Heart right ventricle (tissue), 16 donors: ENCODE data around the gene LSG1. TPM values are rescaled to one million over a fixed set of nuclear protein-coding genes. Genes with fewer than 3 reads are reported as not detected.

Experiments used
- ATAC-seq, 8 donors: fragments of 200-7000 bp; cut with Tn5 transposase; one replicate each; pipeline ENCODE4 v1.9.1; 2020; ENCODE audit warnings: mild to moderate bottlenecking in 8 of 8, moderate library complexity in 8 of 8, moderate number of reproducible peaks in 1 of 8
- DNase-seq, 2 donors: peaks; one replicate each; pipeline ENCODE4 v3.0.0-alpha.2; 2020
- H3K27ac ChIP-seq, 10 donors: fragments of 200-600 bp; sonication (generic) in 2 of 10; one replicate each; pipeline versions ENCODE4 v1.5.0 to v1.8.0; 2020 to 2022; ENCODE audit warnings: mild to moderate bottlenecking in 3 of 10
- H3K27me3 ChIP-seq, 7 donors: fragments of 200-600 bp; one replicate each; pipeline ENCODE4 v1.8.0; 2021 to 2022; ENCODE audit warnings: mild to moderate bottlenecking in 2 of 7
- H3K36me3 ChIP-seq, 9 donors: fragments of 200-600 bp; sonication (generic) in 1 of 9; one replicate each; pipeline versions ENCODE4 v1.5.0 to v1.8.0; 2020 to 2022; ENCODE audit warnings: mild to moderate bottlenecking in 2 of 9
- H3K4me1 ChIP-seq, 9 donors: fragments of 200-600 bp; sonication (generic) in 1 of 9; one replicate each; pipeline versions ENCODE4 v1.5.0 to v1.8.0; 2020 to 2022; ENCODE audit warnings: mild to moderate bottlenecking in 4 of 9
- H3K4me3 ChIP-seq, 10 donors: fragments of 200-600 bp; sonication (generic) in 2 of 10; one replicate each; pipeline versions ENCODE4 v1.5.0 to v1.8.0; 2020 to 2022; ENCODE audit warnings: mild to moderate bottlenecking in 7 of 10, moderate library complexity in 2 of 10
- H3K9me3 ChIP-seq, 11 donors: fragments of 200-600 bp in 10 of 11; sonication (generic) in 2 of 11; one replicate each; pipeline versions ENCODE4 v1.5.0 to v1.8.0; 2013 to 2022; ENCODE audit warnings: mild to moderate bottlenecking in 2 of 11, control low read depth in 1 of 11, moderate library complexity in 1 of 11
- WGBS, 2 donors: extraction: QIAGEN DNeasy Blood & Tissue Kit; methylation state at CpG; one replicate each; pipeline ENCODE4 v1.1.7; 2013; ENCODE audit warnings: inconsistent platforms in 1 of 2; 5-methylcytosine and 5-hydroxymethylcytosine counted together
- intact Hi-C, 10 donors: fragments of 100-400 bp; cut with DNase I; formaldehyde crosslinking; loops; one replicate each; pipeline versions ENCODE4 v1.11.1 to v1.14.2; 2022
- polyA plus RNA-seq, 2 donors: library from polyadenylated mRNA; stranded (reverse); fragments of 200-250 nt; gene quantifications; one replicate each; pipeline ENCODE4 v1.2.3, GENCODE V29; 2013
- total RNA-seq, 10 donors: library from RNA; stranded (reverse); fragmentation: NEBNext Ultra II Directional in 3 of 10; extraction: Animal tissue kit (Norgen Biotek cat#: 25700) in 3 of 10; gene quantifications; one replicate each; pipeline versions ENCODE4 v1.2.1 to v1.2.4, GENCODE V29; 2021 to 2023
- TF ChIP-seq, protein P1 (sequence below), 9 donors: fragments of 200-600 bp; sonication (generic) in 2 of 9; IDR thresholded peaks; one replicate each; pipeline versions ENCODE4 v1.5.0 to v1.8.0; 2021 to 2022; ENCODE audit warnings: antibody characterized with exemption in 9 of 9, mild to moderate bottlenecking in 5 of 9, moderate library complexity in 1 of 9
- donor health status: Arrhythmogenic right ventricular cardiomyopathy.
- donor health status: ischemic (EF 13 %, LVEDD 7.1; RV severe dilation, severe dysfunction).
- donor health status: healthy with polysubstance abuse.
- donor health status: DM: no; HTN: yes; CAD: no.
- donor health status: DM: no; HTN: no; CAD: no.
- donor health status: ischemic (EF 25% LVEDD 6.9; RV normal size, moderate dysfunction).
- donor health status: ischemic (EF 25% LVEDD 5.7; RV mildly dilated, moderate dysfunction).
- donor health status: healthy.
- donor health status: DM: yes; HTN: yes; CAD: no.
- donor health status: Ischemic cardiomyopathy.
- donor health status: ischemic (EF 35%, LVEDD 5.7; RV mildly dilated, moderate dysfunction).
- donor health status: nonischemic (EF 11% LVEDD 7.7; RV severe dilation, severe dysfunction).
- donor health status: DM: yes; HTN: yes; CAD: no.
- donor health status: PGD.
- donor health status: ischemic (EF 29% LVEDD 5.4; RV normal size, mild dysfunction).
- donor health status: nonischemic (EF 23%, LVEDD 6.1; RV moderate dilation, normal function).

Gene LSG1
- total and polyA plus RNA-seq, 12 donors: 11.3 to 22.1 (median 18.5) TPM

DNA sequence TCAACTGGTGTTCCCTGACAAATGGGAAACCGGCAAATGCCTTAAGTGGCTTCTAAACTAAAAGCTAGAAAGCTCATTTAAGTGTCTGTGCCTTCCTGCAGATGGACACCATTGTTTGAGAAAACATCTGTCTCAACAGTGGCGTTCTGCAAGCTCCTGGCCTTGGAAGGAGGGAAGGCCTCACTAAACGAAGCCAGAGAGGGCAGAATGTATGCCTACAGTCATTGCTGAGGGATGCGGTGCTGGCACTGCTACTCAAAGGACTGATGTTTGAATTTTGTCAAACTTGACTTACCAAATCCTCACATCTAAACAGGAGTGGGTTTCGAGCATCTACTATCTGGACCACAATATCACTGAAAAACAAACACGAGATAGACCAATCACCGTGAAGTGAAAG lies 12.2 kb downstream of the LSG1 start:
- H3K36me3 ChIP-seq: peaks cover 0 to 87% (median 18%) of the 10 kb centered on the region in 9 donors

DNA sequence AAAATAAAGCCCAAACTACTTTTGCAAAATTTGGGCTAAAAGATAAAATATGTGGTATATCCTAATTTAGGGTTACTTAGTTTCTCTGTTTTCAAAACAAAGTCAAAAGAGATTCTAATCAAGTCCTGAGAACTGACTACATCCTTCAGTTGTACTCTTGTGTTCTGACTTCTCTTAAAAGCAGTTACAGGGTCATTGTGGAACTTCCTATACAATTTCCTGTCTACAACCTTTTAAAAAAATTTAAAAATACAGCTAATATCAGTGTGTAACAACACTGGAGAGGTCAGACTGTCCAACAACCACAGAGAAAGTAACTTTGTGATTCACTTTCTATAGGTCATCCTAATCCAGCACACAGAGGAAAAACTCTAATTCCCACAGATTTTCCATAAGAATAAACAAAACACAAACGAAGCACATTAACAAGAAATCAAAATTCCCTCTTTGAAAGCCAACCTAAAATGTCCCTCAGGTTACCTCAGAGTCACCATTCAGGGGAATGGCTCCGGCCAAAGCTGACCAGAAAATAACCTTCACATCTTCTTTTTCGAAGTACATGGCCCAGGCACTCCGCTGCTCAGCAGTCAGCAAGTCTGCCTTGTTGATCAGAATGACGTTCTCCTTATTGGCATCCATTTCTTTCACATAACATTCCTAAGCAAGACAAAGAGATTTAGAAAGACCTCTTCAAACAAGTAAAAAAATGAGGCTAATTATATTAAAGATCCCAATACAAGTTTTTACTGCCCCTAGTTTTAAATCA lies 13.3 kb downstream of the LSG1 start:
- no peak for DNase-seq
- H3K27ac ChIP-seq: peak overlapping the region in 5 of 10 donors; percentile 21 to 56 (median 42)
- no peak overlapping the region for H3K4me3 ChIP-seq
- TF ChIP-seq, protein P1, sequence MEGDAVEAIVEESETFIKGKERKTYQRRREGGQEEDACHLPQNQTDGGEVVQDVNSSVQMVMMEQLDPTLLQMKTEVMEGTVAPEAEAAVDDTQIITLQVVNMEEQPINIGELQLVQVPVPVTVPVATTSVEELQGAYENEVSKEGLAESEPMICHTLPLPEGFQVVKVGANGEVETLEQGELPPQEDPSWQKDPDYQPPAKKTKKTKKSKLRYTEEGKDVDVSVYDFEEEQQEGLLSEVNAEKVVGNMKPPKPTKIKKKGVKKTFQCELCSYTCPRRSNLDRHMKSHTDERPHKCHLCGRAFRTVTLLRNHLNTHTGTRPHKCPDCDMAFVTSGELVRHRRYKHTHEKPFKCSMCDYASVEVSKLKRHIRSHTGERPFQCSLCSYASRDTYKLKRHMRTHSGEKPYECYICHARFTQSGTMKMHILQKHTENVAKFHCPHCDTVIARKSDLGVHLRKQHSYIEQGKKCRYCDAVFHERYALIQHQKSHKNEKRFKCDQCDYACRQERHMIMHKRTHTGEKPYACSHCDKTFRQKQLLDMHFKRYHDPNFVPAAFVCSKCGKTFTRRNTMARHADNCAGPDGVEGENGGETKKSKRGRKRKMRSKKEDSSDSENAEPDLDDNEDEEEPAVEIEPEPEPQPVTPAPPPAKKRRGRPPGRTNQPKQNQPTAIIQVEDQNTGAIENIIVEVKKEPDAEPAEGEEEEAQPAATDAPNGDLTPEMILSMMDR (IDR thresholded peaks at IDR 0.05): no peak
- ATAC-seq: peak in 4 of 8 donors; percentile 30 to 74 (median 56)
- H3K36me3 ChIP-seq: peaks cover 0 to 87% (median 18%) of the 10 kb centered on the region in 9 donors
- H3K27me3 ChIP-seq: no peaks in the 10 kb centered on the region
- peaks cover 0 to 36% (median 9%) of the 10 kb centered on the region in 9 donors for H3K4me1 ChIP-seq
- 76 to 84% methylated on average over 5 of the region's 5 CpGs for WGBS, 2 donors
- intact Hi-C loops: no loop called here
- no peaks in the 10 kb centered on the region for H3K9me3 ChIP-seq

More for the DNA sequence above, 12.2 kb downstream of the LSG1 start:
- intact Hi-C loops: no loop called here
- Histone ChIP-seq H3K27ac (no peak overlapping the region), H3K4me1 (peaks cover 0 to 36% (median 9%) of the 10 kb centered on the region in 9 donors), H3K4me3 (no peak overlapping the region), H3K27me3 (no peaks in the 10 kb centered on the region), H3K9me3 (no peaks in the 10 kb centered on the region)
- DNase-seq (no peak), ATAC-seq (no peak)
- 85 to 89% methylated on average over 7 of the region's 7 CpGs for WGBS, 2 donors
- TF ChIP-seq, protein P1 (IDR thresholded peaks at IDR 0.05): no peak

DNA sequence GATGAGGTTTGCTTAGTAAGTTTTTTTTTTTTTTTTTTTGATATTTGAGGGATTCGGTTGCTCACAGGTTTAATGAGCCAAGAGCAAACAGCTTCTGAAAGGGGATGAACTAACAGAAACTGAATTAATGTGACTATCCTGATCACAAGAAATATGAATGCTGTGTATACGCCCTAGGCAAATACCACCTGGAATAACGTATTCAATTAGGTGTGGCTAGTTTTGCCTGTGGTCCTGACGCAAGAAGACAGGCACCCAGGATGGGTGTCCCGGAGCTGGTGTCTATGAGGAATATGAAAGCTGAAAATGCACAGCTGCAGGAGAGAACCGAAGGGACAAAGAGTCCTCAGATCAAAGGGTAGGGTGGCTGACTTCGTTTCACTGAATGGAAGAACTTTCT lies 14.6 kb downstream of the LSG1 start:
- Histone ChIP-seq H3K27ac (peak overlapping the region in 3 of 10 donors; percentile 8 to 44 (median 12)), H3K9me3 (no peaks in the 10 kb centered on the region), H3K27me3 (no peaks in the 10 kb centered on the region), H3K36me3 (peaks cover 0 to 90% (median 25%) of the 10 kb centered on the region in 9 donors), H3K4me3 (no peak overlapping the region), H3K4me1 (peaks cover 0 to 36% (median 9%) of the 10 kb centered on the region in 9 donors)
- intact Hi-C loops: no loop called here
- ATAC-seq (no peak), DNase-seq (no peak)
- TF ChIP-seq, protein P1 (IDR thresholded peaks at IDR 0.05): no peak
- 89 to 95% methylated on average over 7 of the region's 7 CpGs for WGBS, 2 donors

DNA sequence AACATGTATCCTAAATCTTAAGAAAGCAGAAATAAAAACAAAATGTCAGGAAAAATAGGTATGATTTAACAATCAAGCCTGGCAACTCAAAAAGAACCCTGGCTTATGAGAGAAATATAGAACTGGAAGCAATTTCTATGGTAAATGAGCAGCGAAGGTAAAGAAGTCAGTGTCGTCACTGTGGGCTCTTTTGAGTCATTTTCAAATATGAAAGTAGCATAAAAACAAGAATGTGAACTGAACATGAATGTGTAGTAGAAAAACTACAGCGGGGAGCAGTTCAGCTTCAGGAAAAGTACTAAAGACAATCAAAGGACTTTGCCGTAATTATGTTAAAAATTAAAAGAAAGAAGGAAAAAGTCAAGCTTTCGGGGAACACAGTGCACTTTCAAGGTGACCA lies 17.5 kb downstream of the LSG1 start:
- no peak overlapping the region for H3K27ac ChIP-seq
- peaks cover 5 to 90% (median 52%) of the 10 kb centered on the region in 9 donors for H3K36me3 ChIP-seq
- no peak overlapping the region for H3K4me3 ChIP-seq
- TF ChIP-seq, protein P1 (IDR thresholded peaks at IDR 0.05): no peak
- intact Hi-C loops: no loop called here
- H3K9me3 ChIP-seq: no peaks in the 10 kb centered on the region
- DNase-seq: no peak
- no peaks in the 10 kb centered on the region for H3K27me3 ChIP-seq
- no peak for ATAC-seq
- H3K4me1 ChIP-seq: peaks cover 0 to 17% (median 0%) of the 10 kb centered on the region in 9 donors
- 94 to 97% methylated on average over 5 of the region's 5 CpGs for WGBS, 2 donors
